Liver (tissue), 9 donors: ENCODE measurements around the gene COMMD2. TPM values are rescaled to one million over a fixed set of nuclear protein-coding genes. Genes with fewer than 3 reads are reported as not detected.

ENCODE experiments used
- DNase-seq: peaks from one replicate; pipeline ENCODE4 v3.0.0-alpha.2; 2017; ENCODE audit warnings: low spot score
- H3K27ac ChIP-seq, 2 donors: one replicate each; pipeline ENCODE4 v1.7.0; 2013; ENCODE audit warnings: inconsistent platforms in 2 of 2, low read length in 2 of 2, control low read depth in 1 of 2, low read depth in 1 of 2, mild to moderate bottlenecking in 1 of 2
- H3K27me3 ChIP-seq, 4 donors: one replicate each; pipeline versions ENCODE4 v1.6.1 to v1.7.0; 2013; ENCODE audit warnings: low read length in 3 of 4, inconsistent platforms in 1 of 4, mild to moderate bottlenecking in 1 of 4, moderate library complexity in 1 of 4; ENCODE audit not compliant: control insufficient read depth in 4 of 4, insufficient read depth in 4 of 4
- H3K36me3 ChIP-seq, 4 donors: one replicate each; pipeline versions ENCODE4 v1.6.1 to v1.7.0; 2013; ENCODE audit warnings: low read length in 3 of 4, mild to moderate bottlenecking in 3 of 4, low read depth in 1 of 4, moderate library complexity in 1 of 4; ENCODE audit not compliant: control insufficient read depth in 4 of 4, insufficient read depth in 3 of 4
- H3K4me1 ChIP-seq, 4 donors: one replicate each; pipeline versions ENCODE4 v1.6.1 to v1.7.0; 2013; ENCODE audit warnings: low read length in 3 of 4, mild to moderate bottlenecking in 3 of 4, moderate library complexity in 1 of 4; ENCODE audit not compliant: control insufficient read depth in 4 of 4, insufficient read depth in 4 of 4
- H3K4me3 ChIP-seq, 3 donors: one replicate each; pipeline versions ENCODE4 v1.6.1 to v1.7.0; 2013; ENCODE audit warnings: low read length in 3 of 3, control low read depth in 1 of 3, low read depth in 1 of 3, mild to moderate bottlenecking in 1 of 3
- H3K9ac ChIP-seq, 2 donors: one replicate each; pipeline ENCODE4 v1.7.0; 2013; ENCODE audit warnings: low read length in 2 of 2, mild to moderate bottlenecking in 2 of 2, moderate library complexity in 2 of 2, control low read depth in 1 of 2, low read depth in 1 of 2
- H3K9me3 ChIP-seq, 4 donors: one replicate each; pipeline versions ENCODE4 v1.6.1 to v1.7.0; 2013; ENCODE audit warnings: low read length in 3 of 4; ENCODE audit not compliant: control insufficient read depth in 4 of 4
- ATF3 ChIP-seq: IDR thresholded peaks from 2 replicates; pipeline ENCODE4 v1.6.1; 2016; ENCODE audit warnings: antibody characterized with exemption
- CTCF ChIP-seq: fragments of 150-350 bp; IDR thresholded peaks from 2 replicates; pipeline ENCODE4 v1.5.1; 2017; ENCODE audit warnings: improper control_type of control experiment, low read depth, low read length; ENCODE audit not compliant: missing input control
- EGR1 ChIP-seq, 2 donors: IDR thresholded peaks; 2 replicates each; pipeline ENCODE4 v1.6.1; 2016 to 2018; ENCODE audit warnings: antibody characterized with exemption in 2 of 2, low read depth in 2 of 2
- FOXA1 ChIP-seq: IDR thresholded peaks from 2 replicates; pipeline ENCODE4 v1.6.1; 2016; ENCODE audit warnings: antibody characterized with exemption
- FOXA2 ChIP-seq: IDR thresholded peaks from 2 replicates; pipeline ENCODE4 v1.6.1; 2016; ENCODE audit warnings: antibody characterized with exemption
- GABPA ChIP-seq, 2 donors: IDR thresholded peaks in 1 of 2; conservative IDR thresholded peaks in 1 of 2; 2 replicates each; pipeline ENCODE4 v1.6.1; 2016; ENCODE audit warnings: antibody characterized with exemption in 2 of 2, mild to moderate bottlenecking in 1 of 2, moderate library complexity in 1 of 2
- HNF4A ChIP-seq, 2 donors: conservative IDR thresholded peaks; 2 replicates each; pipeline ENCODE4 v1.6.1; 2016; ENCODE audit warnings: antibody characterized with exemption in 2 of 2, mild to moderate bottlenecking in 2 of 2
- HNF4G ChIP-seq: IDR thresholded peaks from 2 replicates; pipeline ENCODE4 v1.6.1; 2016; ENCODE audit warnings: antibody characterized with exemption
- JUND ChIP-seq, 2 donors: IDR thresholded peaks; 2 replicates each; pipeline ENCODE4 v1.6.1; 2016; ENCODE audit warnings: antibody characterized with exemption in 2 of 2
- NR2F2 ChIP-seq: IDR thresholded peaks from 2 replicates; pipeline ENCODE4 v1.6.1; 2016; ENCODE audit warnings: antibody characterized with exemption
- RAD21 ChIP-seq, 2 donors: IDR thresholded peaks; 2 replicates each; pipeline ENCODE4 v1.6.1; 2016; ENCODE audit warnings: antibody characterized with exemption in 2 of 2, mild to moderate bottlenecking in 2 of 2
- REST ChIP-seq: IDR thresholded peaks from 2 replicates; pipeline ENCODE4 v1.6.1; 2016; ENCODE audit warnings: antibody characterized with exemption, mild to moderate bottlenecking
- RXRA ChIP-seq, 2 donors: IDR thresholded peaks; 2 replicates each; pipeline ENCODE4 v1.6.1; 2017 to 2018; ENCODE audit warnings: antibody characterized with exemption in 2 of 2, mild to moderate bottlenecking in 1 of 2
- SP1 ChIP-seq: IDR thresholded peaks from 2 replicates; pipeline ENCODE4 v1.6.1; 2018; ENCODE audit warnings: antibody characterized with exemption, mild to moderate bottlenecking
- TAF1 ChIP-seq: conservative IDR thresholded peaks from 2 replicates; pipeline ENCODE4 v1.6.1; 2016; ENCODE audit warnings: antibody characterized with exemption, mild to moderate bottlenecking
- YY1 ChIP-seq: IDR thresholded peaks from 2 replicates; pipeline ENCODE4 v1.6.1; 2016; ENCODE audit warnings: antibody characterized with exemption, mild to moderate bottlenecking
- WGBS: extraction: QIAGEN DNeasy Blood & Tissue Kit; methylation state at CpG from one replicate; pipeline ENCODE4 v1.1.7; 2013; 5-methylcytosine and 5-hydroxymethylcytosine counted together
- polyA plus RNA-seq, 2 donors: library from polyadenylated mRNA; stranded (reverse) in 1 of 2; unstranded in 1 of 2; fragments of 200-250 nt in 1 of 2; fragments of >200 nt in 1 of 2; fragmentation: Nextera tagmentation in 1 of 2; extraction: Ambion mirVana in 1 of 2; gene quantifications; one replicate each; pipeline versions ENCODE4 v1.2.1 to v1.2.3, GENCODE V29; 2013 to 2015
- total RNA-seq, 2 donors: library from RNA; depleted of rRNA; stranded (reverse); fragments of >200 nt; gene quantifications; one replicate each; pipeline ENCODE4 v1.2.3, GENCODE V29; 2014
- TF ChIP-seq, protein P1 (sequence below): IDR thresholded peaks from 2 replicates; pipeline ENCODE4 v1.6.1; 2016; ENCODE audit warnings: antibody characterized with exemption
- TF ChIP-seq, protein P2 (sequence below): IDR thresholded peaks from 2 replicates; pipeline ENCODE4 v1.6.1; 2016; ENCODE audit warnings: antibody characterized with exemption
- donor health status: healthy.
- donor health status: healthy.
- donor health status: healthy.
- donor health status: healthy.
- donor health status: healthy.

COMMD2 gene
- total and polyA plus RNA-seq, 4 donors, result 5.8 to 15.4 (median 11.2) TPM

DNA sequence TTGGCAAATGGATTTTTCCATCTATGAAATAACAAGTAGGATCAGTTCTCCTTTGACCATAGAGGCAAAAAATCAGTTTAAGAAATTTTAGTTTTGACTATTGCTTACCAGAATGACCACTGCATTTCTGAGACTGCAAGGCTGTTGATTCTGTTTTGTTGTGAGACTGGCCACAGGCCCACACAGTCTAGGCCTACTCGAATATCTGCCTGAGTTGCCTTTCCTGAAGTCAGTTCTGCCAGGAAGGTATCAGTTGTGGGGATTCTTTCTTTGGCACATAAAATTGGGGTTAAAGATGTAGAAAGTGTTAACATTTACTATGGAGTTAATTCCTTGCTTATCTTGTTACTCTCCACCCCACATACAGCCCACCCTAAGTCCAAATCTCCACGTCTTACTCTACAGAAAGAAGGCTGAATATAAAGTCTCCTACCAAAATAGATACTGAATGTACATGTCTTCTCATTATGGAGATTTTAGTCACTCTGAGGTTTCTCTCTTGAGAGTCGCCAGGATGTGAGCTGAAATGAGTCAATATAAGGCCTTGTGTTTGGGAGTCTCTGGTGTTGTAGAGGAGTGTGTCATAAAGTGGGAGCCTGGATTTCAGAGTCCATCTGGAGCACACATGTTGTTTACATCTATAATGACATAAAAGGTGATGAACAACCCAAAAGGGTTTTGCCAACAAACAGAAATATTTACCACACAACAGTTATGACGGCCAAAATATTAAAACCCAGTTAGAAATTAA lies 49.4 kb downstream of the COMMD2 start:
- WGBS, result 91% methylated on average over 4 of the region's 4 CpGs
- H3K27ac ChIP-seq, result no peak overlapping the region
- no peak overlapping the region for H3K4me3 ChIP-seq
- no peak for TF ChIP-seq TAF1
- TF ChIP-seq NR2F2, result no peak
- no peak for TF ChIP-seq FOXA2
- TF ChIP-seq ATF3, result no peak
- no peak for TF ChIP-seq FOXA1
- TF ChIP-seq RXRA (IDR thresholded peaks at IDR 0.05), result no peak
- TF ChIP-seq GABPA (IDR thresholded peaks at IDR 0.05 in 1 of 2, conservative IDR thresholded peaks at IDR 0.05 in 1 of 2), result no peak
- TF ChIP-seq RAD21 (IDR thresholded peaks at IDR 0.05), result no peak
- no peak for TF ChIP-seq HNF4G
- no peak for TF ChIP-seq SP1
- no peak for TF ChIP-seq REST
- no peak for TF ChIP-seq CTCF
- TF ChIP-seq, protein P1, sequence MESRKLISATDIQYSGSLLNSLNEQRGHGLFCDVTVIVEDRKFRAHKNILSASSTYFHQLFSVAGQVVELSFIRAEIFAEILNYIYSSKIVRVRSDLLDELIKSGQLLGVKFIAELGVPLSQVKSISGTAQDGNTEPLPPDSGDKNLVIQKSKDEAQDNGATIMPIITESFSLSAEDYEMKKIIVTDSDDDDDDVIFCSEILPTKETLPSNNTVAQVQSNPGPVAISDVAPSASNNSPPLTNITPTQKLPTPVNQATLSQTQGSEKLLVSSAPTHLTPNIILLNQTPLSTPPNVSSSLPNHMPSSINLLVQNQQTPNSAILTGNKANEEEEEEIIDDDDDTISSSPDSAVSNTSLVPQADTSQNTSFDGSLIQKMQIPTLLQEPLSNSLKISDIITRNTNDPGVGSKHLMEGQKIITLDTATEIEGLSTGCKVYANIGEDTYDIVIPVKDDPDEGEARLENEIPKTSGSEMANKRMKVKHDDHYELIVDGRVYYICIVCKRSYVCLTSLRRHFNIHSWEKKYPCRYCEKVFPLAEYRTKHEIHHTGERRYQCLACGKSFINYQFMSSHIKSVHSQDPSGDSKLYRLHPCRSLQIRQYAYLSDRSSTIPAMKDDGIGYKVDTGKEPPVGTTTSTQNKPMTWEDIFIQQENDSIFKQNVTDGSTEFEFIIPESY, result no peak
- TF ChIP-seq JUND (IDR thresholded peaks at IDR 0.05), result no peak
- TF ChIP-seq HNF4A (conservative IDR thresholded peaks at IDR 0.05), result no peak
- TF ChIP-seq EGR1 (IDR thresholded peaks at IDR 0.05; ENCODE audit: low read depth in 2 of 2), result no peak
- no peak for TF ChIP-seq YY1
- TF ChIP-seq, protein P2, sequence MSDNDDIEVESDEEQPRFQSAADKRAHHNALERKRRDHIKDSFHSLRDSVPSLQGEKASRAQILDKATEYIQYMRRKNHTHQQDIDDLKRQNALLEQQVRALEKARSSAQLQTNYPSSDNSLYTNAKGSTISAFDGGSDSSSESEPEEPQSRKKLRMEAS, result no peak
- no peaks in the 10 kb centered on the region for H3K4me1 ChIP-seq
- H3K27me3 ChIP-seq, result no peaks in the 10 kb centered on the region
- DNase-seq, result no peak
- H3K36me3 ChIP-seq, result no peaks in the 10 kb centered on the region
- peaks cover 0 to 6% (median 2%) of the 10 kb centered on the region in 4 donors for H3K9me3 ChIP-seq
- H3K9ac ChIP-seq, result no peak overlapping the region
